HT-29 (cell line): Measurements from ENCODE around the gene ZNF143. TPM values are rescaled to one million over a fixed set of nuclear protein-coding genes. Genes with fewer than 3 reads are reported as not detected.
"Not testable (repeated sequence)": the region's sequence is repeated elsewhere in the genome, so short reads cannot be mapped to it uniquely, and the experiment has no call there.

Experiments
- DNase-seq: peaks from one replicate; pipeline ENCODE4 v3.0.0-alpha.2; 2015; ENCODE audit warnings: low spot score
- total RNA-seq: library from RNA; depleted of rRNA; stranded (reverse); fragments of >200 nt; shearing (Covaris generic); gene quantifications from 2 replicates; pipeline ENCODE4 v1.2.3, GENCODE V29; 2014

ZNF143 gene
- total RNA-seq, 1 experiment from 2014 or later = 21.1 TPM

- peak; percentile 75 for DNase-seq
These were observed 74.5 kb downstream of the ZNF143 start for GRCh38 chr11:9535189-9535781.

GRCh38 chr11:9538548-9538947 lies 77.7 kb downstream of the ZNF143 start:
- DNase-seq = no peak

- DNase-seq = not testable (repeated sequence)
These were observed 88.4 kb downstream of the ZNF143 start for GRCh38 chr11:9549216-9549615.

- DNase-seq = no peak
These were observed 89.4 kb downstream of the ZNF143 start for GRCh38 chr11:9550191-9550628.

GRCh38 chr11:9561279-9561982 lies 100.6 kb downstream of the ZNF143 start:
- no peak for DNase-seq

GRCh38 chr11:9562716-9563115 lies 101.9 kb downstream of the ZNF143 start:
- DNase-seq = no peak

GRCh38 chr11:9563196-9563730 lies 102.5 kb downstream of the ZNF143 start:
- no peak for DNase-seq

GRCh38 chr11:9565822-9566560 lies 105.2 kb downstream of the ZNF143 start:
- DNase-seq = peak; percentile 99

GRCh38 chr11:9566561-9567063 lies 105.8 kb downstream of the ZNF143 start:
- peak; percentile 48 for DNase-seq

GRCh38 chr11:9567401-9567800 lies 106.6 kb downstream of the ZNF143 start:
- DNase-seq = no peak

- DNase-seq = peak; percentile 91
These were observed 107.5 kb downstream of the ZNF143 start for GRCh38 chr11:9568161-9568853.

GRCh38 chr11:9568854-9569587 lies 108.2 kb downstream of the ZNF143 start:
- DNase-seq = peak; percentile 99

GRCh38 chr11:9569588-9570164 lies 108.9 kb downstream of the ZNF143 start:
- peak; percentile 53 for DNase-seq

GRCh38 chr11:9570313-9571025 lies 109.7 kb downstream of the ZNF143 start:
- DNase-seq = no peak

- DNase-seq = no peak
These were observed 110.4 kb downstream of the ZNF143 start for GRCh38 chr11:9571071-9571762.

GRCh38 chr11:9571763-9572115 lies 110.9 kb downstream of the ZNF143 start:
- DNase-seq = no peak

- DNase-seq = peak; percentile 100
These were observed 112.4 kb downstream of the ZNF143 start, which contains the start of gene WEE1 for GRCh38 chr11:9573052-9573774. Gene WEE1, plus strand, starts transcription at chr11:9573670. Its CDS starts 264 bp downstream, at chr11:9573934.
